H1 (cell line): ENCODE results near the gene CACNG4. TPM values are rescaled to one million over a fixed set of nuclear protein-coding genes. Genes with fewer than 3 reads are reported as not detected.

Experiments
- CTCF ChIA-PET: fragments of 300-600 bp; sonication (Branson Sonifier 250); formaldehyde crosslinking; loops from one replicate; lab custom pipeline; 2021; ENCODE audit not compliant: partially characterized antibody; lab: Charles Lee
- POLR2A ChIA-PET: fragments of 300-600 bp; sonication (Branson Sonifier 250); formaldehyde crosslinking; loops from one replicate; lab custom pipeline; 2021; ENCODE audit warnings: inconsistent platforms; ENCODE audit not compliant: partially characterized antibody; lab: Charles Lee
- DNase-seq, 2 experiments: peaks; one replicate each; pipeline versions ENCODE4 v3.0.0 to v3.0.0-alpha.2; 2010 to 2022; ENCODE audit warnings: low spot score in 2 of 2, low read depth in 1 of 2, mixed read lengths in 1 of 2
- FAIRE-seq: peaks from 2 replicates; lab custom pipeline; 2011; peaks lifted over from hg19 to GRCh38; lab: Jason Lieb, UNC
- H2AFZ ChIP-seq: 2 replicates; pipeline ENCODE4 v1.8.1; 2012; ENCODE audit warnings: low read length, inconsistent platforms
- H2AK5ac ChIP-seq: 2 replicates; pipeline ENCODE4 v1.6.1; 2013; ENCODE audit warnings: low read depth, low read length
- H2BK120ac ChIP-seq: replicated peaks from 2 replicates; pipeline ENCODE3; 2013; ENCODE audit warnings: low read depth, low read length, inconsistent platforms
- H2BK12ac ChIP-seq: 2 replicates; pipeline ENCODE4 v1.6.1; 2013; ENCODE audit warnings: low read depth, low read length
- H2BK15ac ChIP-seq: 2 replicates; pipeline ENCODE4 v1.6.1; 2013; ENCODE audit warnings: low read length
- H2BK20ac ChIP-seq: 2 replicates; pipeline ENCODE4 v1.6.1; 2013; ENCODE audit warnings: low read length
- H2BK5ac ChIP-seq: 2 replicates; pipeline ENCODE4 v1.6.1; 2013; ENCODE audit warnings: low read depth, low read length
- H3K14ac ChIP-seq: 2 replicates; pipeline ENCODE4 v1.6.1; 2013; ENCODE audit warnings: inconsistent platforms; ENCODE audit not compliant: insufficient read length
- H3K18ac ChIP-seq: 2 replicates; pipeline ENCODE4 v1.6.1; 2013; ENCODE audit warnings: low read length; ENCODE audit errors: extremely low read depth
- H3K23ac ChIP-seq: 2 replicates; pipeline ENCODE4 v1.6.1; 2013; ENCODE audit warnings: inconsistent platforms; ENCODE audit not compliant: insufficient read length
- H3K23me2 ChIP-seq: 2 replicates; pipeline ENCODE4 v1.6.1; 2013; ENCODE audit warnings: low read depth, low read length
- H3K27ac ChIP-seq: 2 replicates; pipeline ENCODE4 v1.6.1; 2011; ENCODE audit warnings: low read depth, low read length, inconsistent platforms
- H3K27me3 ChIP-seq, 4 experiments: replicated peaks in 1 of 4; 1 replicate in 1 of 4; 2 replicates in 3 of 4; pipeline versions ENCODE4 v1.6.1 to v1.8.1; 2011 to 2013; ENCODE audit warnings: low read length in 3 of 4, mild to moderate bottlenecking in 3 of 4, inconsistent platforms in 2 of 4, mixed read lengths in 2 of 4, moderate library complexity in 1 of 4; ENCODE audit not compliant: control insufficient read depth in 3 of 4, insufficient read depth in 3 of 4; ENCODE audit errors: extremely low read depth in 1 of 4
- H3K36me3 ChIP-seq, 4 experiments: 2 replicates each; pipeline versions ENCODE4 v1.6.1 to v1.8.1; 2011 to 2013; ENCODE audit warnings: mild to moderate bottlenecking in 4 of 4, low read length in 3 of 4, moderate library complexity in 2 of 4, control low read depth in 1 of 4, inconsistent platforms in 1 of 4; ENCODE audit not compliant: insufficient read depth in 4 of 4, control insufficient read depth in 2 of 4
- H3K4ac ChIP-seq: replicated peaks from 2 replicates; pipeline ENCODE3; 2013; ENCODE audit warnings: low read length, low read depth, mixed read lengths, inconsistent platforms; ENCODE audit not compliant: insufficient read length
- H3K4me1 ChIP-seq, 4 experiments: replicated peaks in 1 of 4; 1 replicate in 1 of 4; 2 replicates in 3 of 4; pipeline versions ENCODE4 v1.6.1 to v1.8.1; 2011 to 2013; ENCODE audit warnings: low read length in 3 of 4, inconsistent platforms in 2 of 4, mixed read lengths in 1 of 4; ENCODE audit not compliant: insufficient read depth in 4 of 4, control insufficient read depth in 3 of 4
- H3K4me2 ChIP-seq, 2 experiments: 2 replicates each; pipeline versions ENCODE4 v1.6.1 to v1.8.1; 2011 to 2013; ENCODE audit warnings: low read depth in 2 of 2, low read length in 2 of 2, control low read depth in 1 of 2, inconsistent platforms in 1 of 2, mild to moderate bottlenecking in 1 of 2; ENCODE audit not compliant: insufficient read depth in 1 of 2
- H3K4me3 ChIP-seq, 4 experiments: fragments of 200-600, 300-600 bp in 1 of 4; sonication (generic), shearing (Covaris generic), sonication (Bioruptor Twin) in 1 of 4; 2 replicates each; pipeline versions ENCODE4 v1.5.1 to v1.8.1; 2011 to 2016; ENCODE audit warnings: low read length in 4 of 4, low read depth in 3 of 4, control low read depth in 2 of 4, inconsistent platforms in 2 of 4, mild to moderate bottlenecking in 2 of 4, mixed read lengths in 1 of 4, moderate library complexity in 1 of 4; ENCODE audit not compliant: insufficient read depth in 2 of 4; ENCODE audit errors: extremely low read depth in 1 of 4
- H3K56ac ChIP-seq: replicated peaks from 2 replicates; pipeline ENCODE3; 2013; ENCODE audit warnings: low read depth, mild to moderate bottlenecking, mixed read lengths, low read length, inconsistent platforms; ENCODE audit not compliant: insufficient read length
- H3K79me1 ChIP-seq: 2 replicates; pipeline ENCODE4 v1.6.1; 2013; ENCODE audit warnings: low read depth, low read length, control low read depth
- H3K79me2 ChIP-seq, 2 experiments: 2 replicates each; pipeline versions ENCODE4 v1.6.1 to v1.8.1; 2012 to 2013; ENCODE audit warnings: low read length in 2 of 2, mild to moderate bottlenecking in 2 of 2, inconsistent platforms in 1 of 2; ENCODE audit not compliant: insufficient read depth in 2 of 2, control insufficient read depth in 1 of 2
- H3K9ac ChIP-seq, 4 experiments: replicated peaks in 1 of 4; 1 replicate in 1 of 4; 2 replicates in 3 of 4; pipeline versions ENCODE4 v1.6.1 to v1.8.1; 2011 to 2013; ENCODE audit warnings: low read depth in 3 of 4, low read length in 3 of 4, control low read depth in 2 of 4, mild to moderate bottlenecking in 2 of 4, moderate library complexity in 2 of 4, inconsistent platforms in 1 of 4; ENCODE audit errors: extremely low read depth in 1 of 4
- H3K9me3 ChIP-seq, 2 experiments: 2 replicates each; pipeline versions ENCODE4 v1.6.1 to v1.8.1; 2012 to 2013; ENCODE audit warnings: mild to moderate bottlenecking in 2 of 2, moderate library complexity in 2 of 2, control low read depth in 1 of 2, inconsistent platforms in 1 of 2, low read depth in 1 of 2, low read length in 1 of 2, mixed read lengths in 1 of 2; ENCODE audit not compliant: insufficient read depth in 2 of 2
- H4K20me1 ChIP-seq, 2 experiments: replicated peaks in 1 of 2; 2 replicates each; pipeline versions ENCODE3 to v1.8.1; 2011 to 2013; ENCODE audit warnings: inconsistent platforms in 2 of 2, low read length in 2 of 2, mild to moderate bottlenecking in 1 of 2; ENCODE audit not compliant: insufficient read depth in 2 of 2, control insufficient read depth in 1 of 2
- H4K5ac ChIP-seq: 2 replicates; pipeline ENCODE4 v1.6.1; 2013; ENCODE audit warnings: low read length, low read depth, mixed read lengths, inconsistent platforms; ENCODE audit not compliant: insufficient read length
- H4K8ac ChIP-seq: 2 replicates; pipeline ENCODE4 v1.8.0; 2013; ENCODE audit warnings: mild to moderate bottlenecking, moderate library complexity, low read length, inconsistent platforms; ENCODE audit not compliant: insufficient read depth; ENCODE audit errors: extremely low read depth
- H4K91ac ChIP-seq: replicated peaks from 2 replicates; pipeline ENCODE3; 2013; ENCODE audit warnings: low read length, mixed read lengths, inconsistent platforms; ENCODE audit not compliant: insufficient read length
- BCL11A ChIP-seq, 2 experiments: IDR thresholded peaks; one replicate each; pipeline ENCODE4 v1.6.1; 2011; ENCODE audit warnings: low read depth in 2 of 2, low read length in 2 of 2, mild to moderate bottlenecking in 2 of 2
- CTCF ChIP-seq, 3 experiments: IDR thresholded peaks; 1 replicate in 2 of 3; 2 replicates in 1 of 3; pipeline versions ENCODE4 v1.5.1 to v1.6.1; 2011; ENCODE audit warnings: low read length in 3 of 3, mild to moderate bottlenecking in 3 of 3, inconsistent platforms in 2 of 3, low read depth in 1 of 3, moderate library complexity in 1 of 3; ENCODE audit not compliant: insufficient read depth in 1 of 3; ENCODE audit errors: control extremely low read depth in 1 of 3
- HDAC6 ChIP-seq: IDR thresholded peaks from one replicate; pipeline ENCODE4 v1.7.1; 2012; ENCODE audit warnings: low read depth, mild to moderate bottlenecking, inconsistent platforms, low read length, moderate library complexity
- JUND ChIP-seq: IDR thresholded peaks from 2 replicates; pipeline ENCODE4 v1.6.1; 2011; ENCODE audit warnings: mild to moderate bottlenecking, improper control_type of control experiment, low read length
- KDM4A ChIP-seq: IDR thresholded peaks from one replicate; pipeline ENCODE4 v1.7.1; 2012; ENCODE audit warnings: low read depth, mild to moderate bottlenecking, moderate library complexity, low read length, inconsistent platforms; ENCODE audit not compliant: severe bottlenecking
- WGBS, 2 experiments: shearing (Covaris generic) in 1 of 2; methylation state at CpG; one replicate each; pipeline versions ENCODE4 v1.1.6 to v1.1.7; 2013 to 2015; ENCODE audit warnings: low lambda C conversion rate in 2 of 2, mixed read lengths in 2 of 2, inconsistent platforms in 1 of 2, low coverage in 1 of 2, missing lambda C conversion rate in 1 of 2; ENCODE audit not compliant: insufficient replicate concordance in 2 of 2, insufficient coverage in 1 of 2, insufficient read length in 1 of 2; ENCODE audit errors: extremely low coverage in 1 of 2, missing lambda C conversion rate in 1 of 2; 5-methylcytosine and 5-hydroxymethylcytosine counted together
- polyA plus RNA-seq, 7 experiments: library from polyadenylated mRNA; depleted of rRNA in 3 of 7; stranded (reverse) in 5 of 7; unstranded in 2 of 7; fragments of >200 nt in 5 of 7; fragments of 200-250 nt in 2 of 7; gene quantifications; 1 replicate in 5 of 7; 2 replicates in 1 of 7; 4 replicates in 1 of 7; pipeline versions ENCODE4 v1.2.1 to v1.2.3, GENCODE V29; 2011 to 2013; ENCODE audit warnings: missing spikeins in 2 of 7, mixed read lengths in 2 of 7
- total RNA-seq: library from RNA; stranded (reverse); fragmentation: NEBNext Ultra II Directional; extraction: Animal tissue kit (Norgen Biotek cat#: 25700); gene quantifications from 2 replicates; pipeline ENCODE4 v1.2.1, GENCODE V29; 2021

The CACNG4 gene
- total and polyA plus RNA-seq, 2 of the 8 experiments (the other 6 are each of a cell fraction or from before 2014, with no cell fraction given), result 3.6 to 5.6 TPM

GRCh38 chr17:67020293-67020766 lies 55.8 kb downstream of the CACNG4 start:
- Histone ChIP-seq H2BK12ac (no peak overlapping the region), H3K27me3 (no peaks in the 10 kb centered on the region), H4K8ac (no peak overlapping the region), H3K9ac (no peak overlapping the region), H4K91ac (no peak overlapping the region), H2BK120ac (no peak overlapping the region), H2AK5ac (no peak overlapping the region), H3K56ac (no peak overlapping the region), H3K4me2 (no peak overlapping the region), H3K27ac (no peak overlapping the region), H2AFZ (no peak overlapping the region), H2BK15ac (no peak overlapping the region), H3K23ac (no peak overlapping the region), H3K79me2 (no peaks in the 10 kb centered on the region), H3K4ac (no peak overlapping the region), H3K4me1 (no peaks in the 10 kb centered on the region; a peak in 1 of 7 replicates), H3K36me3 (no peaks in the 10 kb centered on the region), H4K20me1 (peaks cover 0 to 4% of the 10 kb centered on the region in 2 experiments), H4K5ac (no peak overlapping the region), H2BK20ac (no peak overlapping the region), H3K9me3 (no peaks in the 10 kb centered on the region), H3K79me1 (no peaks in the 10 kb centered on the region), H3K23me2 (no peaks in the 10 kb centered on the region), H3K14ac (no peak overlapping the region), H3K18ac (no peak overlapping the region), H2BK5ac (no peak overlapping the region), H3K4me3 (no peak overlapping the region)
- FAIRE-seq, result no peak
- TF ChIP-seq JUND (no peak), HDAC6 (no peak), BCL11A (IDR thresholded peaks at IDR 0.05; ENCODE audit: low read depth in 2 of 2, low read length in 2 of 2) (no peak), CTCF (IDR thresholded peaks at IDR 0.05; ENCODE audit: control extremely low read depth in 1 of 3, insufficient read depth in 1 of 3, low read depth in 1 of 3, low read length in 3 of 3) (no peak), KDM4A (no peak)
- DNase-seq, result no peak
- POLR2A ChIA-PET, result interaction anchor here (1.3 kb wide), 1 partner anchor 11 kb away, joined by 3 read pairs; no protein-coding TSS in a partner anchor
- WGBS, 2 experiments, result 88% methylated on average over 11 of the region's 11 CpGs; no CpG with 5 or more reads in 1 of the 2 experiments
- CTCF ChIA-PET, result interaction anchor here (0.7 to 2.5 kb wide), 8 partner anchors 11 to 291 kb away, joined by 3 to 10 read pairs (median 3); no protein-coding TSS in a partner anchor
